ENCODE measurements around the gene GIGYF1. TPM values are rescaled to one million over a fixed set of nuclear protein-coding genes. Genes with fewer than 3 reads are reported as not detected.

The GIGYF1 gene
- total and polyA plus RNA-seq, 2 of the 8 experiments (the other 6 are each of a cell fraction or from before 2014, with no cell fraction given): 24.1 to 99.3 TPM

DNA sequence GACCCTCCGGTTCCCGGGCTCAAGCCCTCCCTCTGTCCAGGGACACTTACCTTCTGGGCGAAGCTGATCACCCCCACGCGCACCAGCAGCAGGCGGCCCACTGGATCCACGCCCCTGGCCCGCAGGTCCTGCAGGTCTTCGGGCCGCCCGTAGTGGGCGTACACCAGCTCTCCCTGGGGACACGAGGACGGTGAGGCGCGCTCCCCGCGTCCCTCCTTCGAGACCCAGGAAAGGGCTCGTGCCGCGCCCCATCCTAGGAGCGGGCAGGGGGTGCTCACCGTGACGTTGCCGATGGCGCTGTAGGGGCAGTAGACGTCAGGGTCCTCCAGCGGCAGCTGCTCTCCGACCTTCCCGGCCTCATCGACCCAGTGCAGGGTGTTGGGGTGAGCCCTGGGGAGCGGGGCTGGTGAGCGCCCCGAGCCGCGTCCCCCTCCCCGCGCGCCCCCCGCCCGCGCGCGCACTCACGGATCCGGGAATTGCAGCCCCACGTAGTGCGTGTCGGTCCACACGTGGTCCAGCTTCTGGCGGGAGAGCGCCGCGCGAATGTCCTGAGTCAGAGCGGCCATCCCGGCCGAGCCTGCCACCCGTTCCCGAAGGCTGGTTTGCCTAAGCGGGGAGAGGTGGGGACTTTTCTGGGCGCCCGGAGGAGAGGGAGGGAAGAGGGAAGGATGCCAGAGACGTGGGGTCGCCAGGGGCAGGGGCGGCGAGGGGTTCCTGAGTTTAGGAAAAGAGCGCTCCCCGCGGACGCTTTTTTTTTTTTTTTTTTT, 60.9 kb downstream of the GIGYF1 start (continued):
- TF ChIP-seq KDM1A (IDR thresholded peaks at IDR 0.05; ENCODE audit: borderline replicate concordance, low read length): no peak
- TF ChIP-seq, protein P1, sequence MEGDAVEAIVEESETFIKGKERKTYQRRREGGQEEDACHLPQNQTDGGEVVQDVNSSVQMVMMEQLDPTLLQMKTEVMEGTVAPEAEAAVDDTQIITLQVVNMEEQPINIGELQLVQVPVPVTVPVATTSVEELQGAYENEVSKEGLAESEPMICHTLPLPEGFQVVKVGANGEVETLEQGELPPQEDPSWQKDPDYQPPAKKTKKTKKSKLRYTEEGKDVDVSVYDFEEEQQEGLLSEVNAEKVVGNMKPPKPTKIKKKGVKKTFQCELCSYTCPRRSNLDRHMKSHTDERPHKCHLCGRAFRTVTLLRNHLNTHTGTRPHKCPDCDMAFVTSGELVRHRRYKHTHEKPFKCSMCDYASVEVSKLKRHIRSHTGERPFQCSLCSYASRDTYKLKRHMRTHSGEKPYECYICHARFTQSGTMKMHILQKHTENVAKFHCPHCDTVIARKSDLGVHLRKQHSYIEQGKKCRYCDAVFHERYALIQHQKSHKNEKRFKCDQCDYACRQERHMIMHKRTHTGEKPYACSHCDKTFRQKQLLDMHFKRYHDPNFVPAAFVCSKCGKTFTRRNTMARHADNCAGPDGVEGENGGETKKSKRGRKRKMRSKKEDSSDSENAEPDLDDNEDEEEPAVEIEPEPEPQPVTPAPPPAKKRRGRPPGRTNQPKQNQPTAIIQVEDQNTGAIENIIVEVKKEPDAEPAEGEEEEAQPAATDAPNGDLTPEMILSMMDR (IDR thresholded peaks at IDR 0.05; ENCODE audit: control extremely low read depth in 1 of 3, insufficient read depth in 1 of 3, low read depth in 1 of 3, low read length in 3 of 3): peak; percentile 45 to 71 (median 63)
- TF ChIP-seq KDM4A (IDR thresholded peaks at IDR 0.05; ENCODE audit: low read depth, low read length, severe bottlenecking): peak; percentile 83
- peak; percentile 36 for TF ChIP-seq RNF2 (IDR thresholded peaks at IDR 0.05; ENCODE audit: borderline replicate concordance, low read depth, low read length, missing control alignments, poor library complexity, severe bottlenecking)
- TF ChIP-seq CREB1 (IDR thresholded peaks at IDR 0.05): peak; percentile 90
- TF ChIP-seq, protein P2, sequence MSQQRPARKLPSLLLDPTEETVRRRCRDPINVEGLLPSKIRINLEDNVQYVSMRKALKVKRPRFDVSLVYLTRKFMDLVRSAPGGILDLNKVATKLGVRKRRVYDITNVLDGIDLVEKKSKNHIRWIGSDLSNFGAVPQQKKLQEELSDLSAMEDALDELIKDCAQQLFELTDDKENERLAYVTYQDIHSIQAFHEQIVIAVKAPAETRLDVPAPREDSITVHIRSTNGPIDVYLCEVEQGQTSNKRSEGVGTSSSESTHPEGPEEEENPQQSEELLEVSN (IDR thresholded peaks at IDR 0.05): peak; percentile 87
- TF ChIP-seq POLR2AphosphoS5 (IDR thresholded peaks at IDR 0.05; ENCODE audit: low read depth, low read length): no peak; the same call in 1 of the 2 replicates
- 0 out of 2 replicates have a peak, but pooled peaks have one; percentile 37 for TF ChIP-seq PHF8 (conservative IDR thresholded peaks at IDR 0.05; ENCODE audit: low read depth, low read length)

All from H1 (cell line).